Measurements from ENCODE around the gene STAMBP.

GRCh38 chr2:73914667-73915066 lies 85.9 kb downstream of the STAMBP start:
- TF ChIP-seq, protein P1, sequence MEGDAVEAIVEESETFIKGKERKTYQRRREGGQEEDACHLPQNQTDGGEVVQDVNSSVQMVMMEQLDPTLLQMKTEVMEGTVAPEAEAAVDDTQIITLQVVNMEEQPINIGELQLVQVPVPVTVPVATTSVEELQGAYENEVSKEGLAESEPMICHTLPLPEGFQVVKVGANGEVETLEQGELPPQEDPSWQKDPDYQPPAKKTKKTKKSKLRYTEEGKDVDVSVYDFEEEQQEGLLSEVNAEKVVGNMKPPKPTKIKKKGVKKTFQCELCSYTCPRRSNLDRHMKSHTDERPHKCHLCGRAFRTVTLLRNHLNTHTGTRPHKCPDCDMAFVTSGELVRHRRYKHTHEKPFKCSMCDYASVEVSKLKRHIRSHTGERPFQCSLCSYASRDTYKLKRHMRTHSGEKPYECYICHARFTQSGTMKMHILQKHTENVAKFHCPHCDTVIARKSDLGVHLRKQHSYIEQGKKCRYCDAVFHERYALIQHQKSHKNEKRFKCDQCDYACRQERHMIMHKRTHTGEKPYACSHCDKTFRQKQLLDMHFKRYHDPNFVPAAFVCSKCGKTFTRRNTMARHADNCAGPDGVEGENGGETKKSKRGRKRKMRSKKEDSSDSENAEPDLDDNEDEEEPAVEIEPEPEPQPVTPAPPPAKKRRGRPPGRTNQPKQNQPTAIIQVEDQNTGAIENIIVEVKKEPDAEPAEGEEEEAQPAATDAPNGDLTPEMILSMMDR (conservative IDR thresholded peaks at IDR 0.05; ENCODE audit: low read depth, low read length), result no peak
- no peak for TF ChIP-seq EZH2phosphoT487 (IDR thresholded peaks at IDR 0.05; ENCODE audit: borderline replicate concordance, low read length)

Measured in PC-3 (cell line).